WTC11 (cell line): Measurements from ENCODE around the gene BATF2.

Experiments used
- ELF4 ChIP-seq: sonication (generic); formaldehyde crosslinking; IDR thresholded peaks from 2 replicates; pipeline ENCODE4 v1.8.1; 2022; ENCODE audit warnings: low read depth, mild to moderate bottlenecking, moderate library complexity, missing genetic modification reagents
- FOXJ3 ChIP-seq: sonication (generic); formaldehyde crosslinking; IDR thresholded peaks from 2 replicates; pipeline ENCODE4 v1.9.0; 2021; ENCODE audit warnings: missing genetic modification reagents, mild to moderate bottlenecking, borderline replicate concordance
- JAZF1 ChIP-seq: fragments of 250-450 bp; sonication (Bioruptor Pico); IDR thresholded peaks from 2 replicates; pipeline ENCODE4 v1.9.0; 2021; ENCODE audit warnings: moderate library complexity, mild to moderate bottlenecking, inconsistent platforms
- MYBL2 ChIP-seq: sonication (generic); formaldehyde crosslinking; IDR thresholded peaks from 2 replicates; pipeline ENCODE4 v1.8.1; 2023; ENCODE audit warnings: mild to moderate bottlenecking, moderate library complexity, missing genetic modification reagents
- TEAD4 ChIP-seq: sonication (generic); formaldehyde crosslinking; IDR thresholded peaks from 2 replicates; pipeline ENCODE4 v1.8.0; 2022; ENCODE audit warnings: mild to moderate bottlenecking, missing genetic modification reagents
- TF ChIP-seq, protein P1 (sequence below): fragments of 200-600 bp; IDR thresholded peaks from 2 replicates; pipeline ENCODE4 v1.8.0; 2022; ENCODE audit warnings: antibody characterized with exemption
- TF ChIP-seq, protein P2 (sequence below): sonication (generic); formaldehyde crosslinking; conservative IDR thresholded peaks from 2 replicates; pipeline ENCODE4 v1.8.1; 2022; ENCODE audit warnings: mild to moderate bottlenecking, missing genetic modification reagents
- TF ChIP-seq, protein P3 (sequence below): sonication (generic); formaldehyde crosslinking; IDR thresholded peaks from 2 replicates; pipeline ENCODE4 v1.8.1; 2023; ENCODE audit warnings: mild to moderate bottlenecking, missing genetic modification reagents, moderate library complexity

DNA sequence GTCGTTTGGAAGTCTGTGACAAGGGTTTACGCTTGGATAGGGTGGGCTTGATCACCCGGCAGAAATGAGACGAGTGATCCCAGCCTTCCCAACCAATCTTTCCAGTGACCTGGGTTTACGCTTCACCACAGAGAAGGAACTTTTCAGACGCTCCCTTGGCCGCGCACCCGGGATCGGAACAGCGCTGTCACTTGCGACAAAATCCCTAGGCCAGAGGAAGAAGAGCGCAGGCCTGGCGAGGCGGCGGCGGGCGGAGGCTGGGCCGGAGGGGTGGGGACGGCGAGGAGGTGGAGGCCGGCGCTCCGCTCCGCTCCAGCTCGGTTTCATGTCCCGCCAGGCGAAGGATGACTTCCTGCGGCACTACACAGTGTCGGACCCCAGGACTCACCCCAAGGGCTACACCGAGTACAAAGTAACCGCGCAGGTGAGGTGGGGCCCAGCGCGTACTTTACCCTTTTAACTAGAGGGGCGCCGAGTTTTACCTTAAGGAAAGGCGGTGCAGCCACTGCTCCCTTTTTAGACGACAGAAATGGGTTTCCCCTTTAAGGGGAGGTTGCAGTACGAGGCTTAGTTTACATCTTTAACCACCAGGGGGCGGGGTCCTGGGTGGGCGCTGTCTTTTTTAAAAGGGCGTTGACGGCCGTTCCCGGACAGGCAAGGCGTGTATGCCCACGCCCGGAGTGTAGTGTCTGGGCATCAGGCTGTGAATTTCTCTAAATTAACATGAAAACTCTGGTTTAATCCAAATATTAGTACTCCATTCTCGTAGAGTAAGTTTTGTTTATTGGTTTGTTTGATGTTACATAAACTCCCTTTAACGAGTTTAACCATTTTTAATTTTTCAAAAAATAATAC is 30.7 kb upstream of the BATF2 start, which contains the start of gene SNX15:
- TF ChIP-seq TEAD4 = no peak
- TF ChIP-seq, protein P1, sequence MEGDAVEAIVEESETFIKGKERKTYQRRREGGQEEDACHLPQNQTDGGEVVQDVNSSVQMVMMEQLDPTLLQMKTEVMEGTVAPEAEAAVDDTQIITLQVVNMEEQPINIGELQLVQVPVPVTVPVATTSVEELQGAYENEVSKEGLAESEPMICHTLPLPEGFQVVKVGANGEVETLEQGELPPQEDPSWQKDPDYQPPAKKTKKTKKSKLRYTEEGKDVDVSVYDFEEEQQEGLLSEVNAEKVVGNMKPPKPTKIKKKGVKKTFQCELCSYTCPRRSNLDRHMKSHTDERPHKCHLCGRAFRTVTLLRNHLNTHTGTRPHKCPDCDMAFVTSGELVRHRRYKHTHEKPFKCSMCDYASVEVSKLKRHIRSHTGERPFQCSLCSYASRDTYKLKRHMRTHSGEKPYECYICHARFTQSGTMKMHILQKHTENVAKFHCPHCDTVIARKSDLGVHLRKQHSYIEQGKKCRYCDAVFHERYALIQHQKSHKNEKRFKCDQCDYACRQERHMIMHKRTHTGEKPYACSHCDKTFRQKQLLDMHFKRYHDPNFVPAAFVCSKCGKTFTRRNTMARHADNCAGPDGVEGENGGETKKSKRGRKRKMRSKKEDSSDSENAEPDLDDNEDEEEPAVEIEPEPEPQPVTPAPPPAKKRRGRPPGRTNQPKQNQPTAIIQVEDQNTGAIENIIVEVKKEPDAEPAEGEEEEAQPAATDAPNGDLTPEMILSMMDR = peak; percentile 74; the same call in 1 of the 2 replicates
- TF ChIP-seq, protein P2, sequence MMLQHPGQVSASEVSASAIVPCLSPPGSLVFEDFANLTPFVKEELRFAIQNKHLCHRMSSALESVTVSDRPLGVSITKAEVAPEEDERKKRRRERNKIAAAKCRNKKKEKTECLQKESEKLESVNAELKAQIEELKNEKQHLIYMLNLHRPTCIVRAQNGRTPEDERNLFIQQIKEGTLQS (CRISPR knock-in tag) = no peak
- TF ChIP-seq, protein P3, sequence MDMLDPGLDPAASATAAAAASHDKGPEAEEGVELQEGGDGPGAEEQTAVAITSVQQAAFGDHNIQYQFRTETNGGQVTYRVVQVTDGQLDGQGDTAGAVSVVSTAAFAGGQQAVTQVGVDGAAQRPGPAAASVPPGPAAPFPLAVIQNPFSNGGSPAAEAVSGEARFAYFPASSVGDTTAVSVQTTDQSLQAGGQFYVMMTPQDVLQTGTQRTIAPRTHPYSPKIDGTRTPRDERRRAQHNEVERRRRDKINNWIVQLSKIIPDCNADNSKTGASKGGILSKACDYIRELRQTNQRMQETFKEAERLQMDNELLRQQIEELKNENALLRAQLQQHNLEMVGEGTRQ = peak; percentile 15; the same call in 1 of the 2 replicates
- no peak for TF ChIP-seq FOXJ3 (CRISPR knock-in tag)
- no peak for TF ChIP-seq JAZF1
- TF ChIP-seq MYBL2 (CRISPR knock-in tag) = 0 out of 2 replicates have a peak, but pooled peaks have one; percentile 32
- no peak for TF ChIP-seq ELF4 (CRISPR knock-in tag)
